HEK293 (cell line): ENCODE results near the gene KLK4.

Experiments
- BCL11A ChIP-seq: fragments of 450-650 bp; formaldehyde crosslinking; IDR thresholded peaks from 2 replicates; pipeline ENCODE4 v1.5.1; 2016; ENCODE audit warnings: low read depth, missing biosample characterization, missing genetic modification characterization
- EGR2 ChIP-seq: fragments of 450-650 bp; formaldehyde crosslinking; IDR thresholded peaks from 2 replicates; pipeline ENCODE4 v1.5.1; 2016; ENCODE audit warnings: low read depth, missing biosample characterization, missing genetic modification characterization
- ELK4 ChIP-seq: IDR thresholded peaks from 2 replicates; pipeline ENCODE4 v1.6.1; 2011; ENCODE audit warnings: mild to moderate bottlenecking, low read depth, low read length, borderline replicate concordance
- GLIS2 ChIP-seq: fragments of 450-650 bp; formaldehyde crosslinking; IDR thresholded peaks from 2 replicates; pipeline ENCODE4 v1.5.1; 2016; ENCODE audit warnings: missing biosample characterization, missing genetic modification characterization
- KLF10 ChIP-seq: fragments of 450-650 bp; IDR thresholded peaks from 2 replicates; pipeline ENCODE4 v1.5.1; 2018; ENCODE audit warnings: missing biosample characterization, mild to moderate bottlenecking, missing genetic modification characterization
- KLF16 ChIP-seq: fragments of 450-650 bp; formaldehyde crosslinking; IDR thresholded peaks from 2 replicates; pipeline ENCODE4 v1.5.1; 2017; ENCODE audit warnings: missing biosample characterization, missing genetic modification characterization
- RBAK ChIP-seq: fragments of 450-650 bp; formaldehyde crosslinking; IDR thresholded peaks from 2 replicates; pipeline ENCODE4 v1.5.1; 2016; ENCODE audit warnings: missing biosample characterization, missing genetic modification characterization
- SCRT2 ChIP-seq: fragments of 450-650 bp; formaldehyde crosslinking; IDR thresholded peaks from 2 replicates; pipeline ENCODE4 v1.5.1; 2016; ENCODE audit warnings: missing biosample characterization, missing genetic modification characterization
- SP7 ChIP-seq: fragments of 450-650 bp; formaldehyde crosslinking; IDR thresholded peaks from 2 replicates; pipeline ENCODE4 v1.5.1; 2016; ENCODE audit warnings: missing biosample characterization, missing genetic modification characterization
- ZBTB17 ChIP-seq: fragments of 450-650 bp; formaldehyde crosslinking; IDR thresholded peaks from 2 replicates; pipeline ENCODE4 v1.5.1; 2016; ENCODE audit warnings: missing biosample characterization, missing genetic modification characterization
- ZFHX2 ChIP-seq: fragments of 450-650 bp; formaldehyde crosslinking; conservative IDR thresholded peaks from 2 replicates; pipeline ENCODE4 v1.5.1; 2016; ENCODE audit warnings: missing biosample characterization, missing genetic modification characterization
- ZFP37 ChIP-seq: fragments of 450-650 bp; formaldehyde crosslinking; IDR thresholded peaks from 2 replicates; pipeline ENCODE4 v1.5.1; 2016; ENCODE audit warnings: missing biosample characterization, missing genetic modification characterization
- ZFP41 ChIP-seq: fragments of 450-650 bp; formaldehyde crosslinking; IDR thresholded peaks from 2 replicates; pipeline ENCODE4 v1.5.1; 2016; ENCODE audit warnings: missing biosample characterization, missing genetic modification characterization, borderline replicate concordance
- ZFP69B ChIP-seq: fragments of 450-650 bp; formaldehyde crosslinking; IDR thresholded peaks from 2 replicates; pipeline ENCODE4 v1.5.1; 2016; ENCODE audit warnings: missing biosample characterization, missing genetic modification characterization
- ZNF10 ChIP-seq: fragments of 450-650 bp; formaldehyde crosslinking; IDR thresholded peaks from 2 replicates; pipeline ENCODE4 v1.5.1; 2017; ENCODE audit warnings: missing biosample characterization, missing genetic modification characterization
- ZNF114 ChIP-seq: fragments of 450-650 bp; formaldehyde crosslinking; IDR thresholded peaks from 2 replicates; pipeline ENCODE4 v1.5.0; 2017; ENCODE audit warnings: missing biosample characterization, missing genetic modification characterization
- ZNF184 ChIP-seq: fragments of 450-650 bp; IDR thresholded peaks from 2 replicates; pipeline ENCODE4 v1.5.1; 2018; ENCODE audit warnings: missing biosample characterization, mild to moderate bottlenecking, missing genetic modification characterization
- ZNF24 ChIP-seq: fragments of 450-650 bp; formaldehyde crosslinking; IDR thresholded peaks from 2 replicates; pipeline ENCODE4 v1.5.1; 2016; ENCODE audit warnings: missing biosample characterization, missing genetic modification characterization
- ZNF324 ChIP-seq: fragments of 450-650 bp; formaldehyde crosslinking; IDR thresholded peaks from 2 replicates; pipeline ENCODE4 v1.5.1; 2016; ENCODE audit warnings: missing biosample characterization, missing genetic modification characterization
- ZNF366 ChIP-seq: fragments of 450-650 bp; formaldehyde crosslinking; conservative IDR thresholded peaks from 2 replicates; pipeline ENCODE4 v1.5.1; 2016; ENCODE audit warnings: missing biosample characterization, missing genetic modification characterization
- ZNF398 ChIP-seq: fragments of 450-650 bp; formaldehyde crosslinking; IDR thresholded peaks from 2 replicates; pipeline ENCODE4 v1.5.1; 2017; ENCODE audit warnings: missing biosample characterization, missing genetic modification characterization
- ZNF548 ChIP-seq: fragments of 450-650 bp; formaldehyde crosslinking; IDR thresholded peaks from 2 replicates; pipeline ENCODE4 v1.5.1; 2016; ENCODE audit warnings: missing biosample characterization, missing genetic modification characterization
- ZNF600 ChIP-seq: fragments of 450-650 bp; formaldehyde crosslinking; IDR thresholded peaks from 2 replicates; pipeline ENCODE4 v1.5.1; 2016; ENCODE audit warnings: missing biosample characterization, missing genetic modification characterization
- ZNF623 ChIP-seq: fragments of 450-650 bp; formaldehyde crosslinking; IDR thresholded peaks from 2 replicates; pipeline ENCODE4 v1.5.1; 2016; ENCODE audit warnings: missing biosample characterization, missing genetic modification characterization
- ZNF639 ChIP-seq: fragments of 450-650 bp; formaldehyde crosslinking; IDR thresholded peaks from 2 replicates; pipeline ENCODE4 v1.5.1; 2016; ENCODE audit warnings: missing biosample characterization, missing genetic modification characterization
- ZNF792 ChIP-seq: fragments of 450-650 bp; formaldehyde crosslinking; IDR thresholded peaks from 2 replicates; pipeline ENCODE4 v1.5.1; 2016; ENCODE audit warnings: missing biosample characterization, missing genetic modification characterization
- ZNF843 ChIP-seq: fragments of 450-650 bp; formaldehyde crosslinking; IDR thresholded peaks from 2 replicates; pipeline ENCODE4 v1.5.1; 2016; ENCODE audit warnings: missing biosample characterization, missing genetic modification characterization
- TF ChIP-seq, protein P1 (sequence below): fragments of 450-650 bp; formaldehyde crosslinking; IDR thresholded peaks from 2 replicates; pipeline ENCODE4 v1.5.1; 2016; ENCODE audit warnings: missing biosample characterization, missing genetic modification characterization
- TF ChIP-seq, protein P2 (sequence below): fragments of 450-650 bp; formaldehyde crosslinking; IDR thresholded peaks from 2 replicates; pipeline ENCODE4 v1.5.1; 2016; ENCODE audit warnings: missing biosample characterization, missing genetic modification characterization
- TF ChIP-seq, protein P3 (sequence below): fragments of 450-650 bp; formaldehyde crosslinking; IDR thresholded peaks from 2 replicates; pipeline ENCODE4 v1.5.1; 2016; ENCODE audit warnings: missing biosample characterization, missing genetic modification characterization

Gene KLK4

GRCh38 chr19:50912727-50913716, 1.8 kb upstream of the KLK4 start (continued):
- TF ChIP-seq RBAK (tag by site-specific recombination) (no peak), ZNF792 (tag by site-specific recombination) (no peak), ZNF843 (peak; percentile 40; the same call in 1 of the 2 replicates), ZNF24 (tag by site-specific recombination) (peak; percentile 55; the same call in 1 of the 2 replicates), ZFP37 (tag by site-specific recombination) (0 out of 2 replicates have a peak, but pooled peaks have one; percentile 25), SP7 (peak; percentile 80), ZFP41 (tag by site-specific recombination) (no peak), ZNF398 (peak; percentile 70), ZNF600 (0 out of 2 replicates have a peak, but pooled peaks have one; percentile 22), ZBTB17 (tag by site-specific recombination) (peak; percentile 79), ZNF639 (tag by site-specific recombination) (peak; percentile 41; the same call in 1 of the 2 replicates), ZFP69B (tag by site-specific recombination) (0 out of 2 replicates have a peak, but pooled peaks have one; percentile 32), ZFHX2 (tag by site-specific recombination) (peak; percentile 93), ZNF184 (tag by site-specific recombination) (no peak), ZNF114 (no peak), ZNF324 (0 out of 2 replicates have a peak, but pooled peaks have one; percentile 39), ZNF366 (tag by site-specific recombination) (peak; percentile 87), ZNF623 (tag by site-specific recombination) (no peak), SCRT2 (tag by site-specific recombination) (no peak), ZNF10 (peak; percentile 95), BCL11A (tag by site-specific recombination) (peak; percentile 78; the same call in 1 of the 2 replicates), KLF10 (tag by site-specific recombination) (no peak), EGR2 (tag by site-specific recombination) (peak; percentile 85), GLIS2 (peak; percentile 54; the same call in 1 of the 2 replicates), ZNF548 (tag by site-specific recombination) (no peak), KLF16 (tag by site-specific recombination) (peak; percentile 58; the same call in 1 of the 2 replicates), ELK4 (no peak)
- TF ChIP-seq, protein P1, sequence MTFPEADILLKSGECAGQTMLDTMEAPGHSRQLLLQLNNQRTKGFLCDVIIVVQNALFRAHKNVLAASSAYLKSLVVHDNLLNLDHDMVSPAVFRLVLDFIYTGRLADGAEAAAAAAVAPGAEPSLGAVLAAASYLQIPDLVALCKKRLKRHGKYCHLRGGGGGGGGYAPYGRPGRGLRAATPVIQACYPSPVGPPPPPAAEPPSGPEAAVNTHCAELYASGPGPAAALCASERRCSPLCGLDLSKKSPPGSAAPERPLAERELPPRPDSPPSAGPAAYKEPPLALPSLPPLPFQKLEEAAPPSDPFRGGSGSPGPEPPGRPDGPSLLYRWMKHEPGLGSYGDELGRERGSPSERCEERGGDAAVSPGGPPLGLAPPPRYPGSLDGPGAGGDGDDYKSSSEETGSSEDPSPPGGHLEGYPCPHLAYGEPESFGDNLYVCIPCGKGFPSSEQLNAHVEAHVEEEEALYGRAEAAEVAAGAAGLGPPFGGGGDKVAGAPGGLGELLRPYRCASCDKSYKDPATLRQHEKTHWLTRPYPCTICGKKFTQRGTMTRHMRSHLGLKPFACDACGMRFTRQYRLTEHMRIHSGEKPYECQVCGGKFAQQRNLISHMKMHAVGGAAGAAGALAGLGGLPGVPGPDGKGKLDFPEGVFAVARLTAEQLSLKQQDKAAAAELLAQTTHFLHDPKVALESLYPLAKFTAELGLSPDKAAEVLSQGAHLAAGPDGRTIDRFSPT (tag by site-specific recombination), result peak; percentile 96
- TF ChIP-seq, protein P2, sequence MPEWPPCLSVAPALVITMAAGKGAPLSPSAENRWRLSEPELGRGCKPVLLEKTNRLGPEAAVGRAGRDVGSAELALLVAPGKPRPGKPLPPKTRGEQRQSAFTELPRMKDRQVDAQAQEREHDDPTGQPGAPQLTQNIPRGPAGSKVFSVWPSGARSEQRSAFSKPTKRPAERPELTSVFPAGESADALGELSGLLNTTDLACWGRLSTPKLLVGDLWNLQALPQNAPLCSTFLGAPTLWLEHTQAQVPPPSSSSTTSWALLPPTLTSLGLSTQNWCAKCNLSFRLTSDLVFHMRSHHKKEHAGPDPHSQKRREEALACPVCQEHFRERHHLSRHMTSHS (tag by site-specific recombination), result 0 out of 2 replicates have a peak, but pooled peaks have one; percentile 50
- TF ChIP-seq, protein P3, sequence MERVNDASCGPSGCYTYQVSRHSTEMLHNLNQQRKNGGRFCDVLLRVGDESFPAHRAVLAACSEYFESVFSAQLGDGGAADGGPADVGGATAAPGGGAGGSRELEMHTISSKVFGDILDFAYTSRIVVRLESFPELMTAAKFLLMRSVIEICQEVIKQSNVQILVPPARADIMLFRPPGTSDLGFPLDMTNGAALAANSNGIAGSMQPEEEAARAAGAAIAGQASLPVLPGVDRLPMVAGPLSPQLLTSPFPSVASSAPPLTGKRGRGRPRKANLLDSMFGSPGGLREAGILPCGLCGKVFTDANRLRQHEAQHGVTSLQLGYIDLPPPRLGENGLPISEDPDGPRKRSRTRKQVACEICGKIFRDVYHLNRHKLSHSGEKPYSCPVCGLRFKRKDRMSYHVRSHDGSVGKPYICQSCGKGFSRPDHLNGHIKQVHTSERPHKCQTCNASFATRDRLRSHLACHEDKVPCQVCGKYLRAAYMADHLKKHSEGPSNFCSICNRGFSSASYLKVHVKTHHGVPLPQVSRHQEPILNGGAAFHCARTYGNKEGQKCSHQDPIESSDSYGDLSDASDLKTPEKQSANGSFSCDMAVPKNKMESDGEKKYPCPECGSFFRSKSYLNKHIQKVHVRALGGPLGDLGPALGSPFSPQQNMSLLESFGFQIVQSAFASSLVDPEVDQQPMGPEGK (tag by site-specific recombination), result peak; percentile 81
